Transverse colon (tissue), 3 donors: Measurements from ENCODE around the gene NADK.

Experiments used
- POLR2A ChIP-seq: fragments of 450-650 bp; IDR thresholded peaks from one replicate; pipeline ENCODE4 v1.6.1; 2016; ENCODE audit warnings: antibody characterized with exemption, mild to moderate bottlenecking, moderate library complexity
- TF ChIP-seq, protein P1 (sequence below), 5 experiments: fragments of 200-600 bp in 3 of 5; fragments of 450-650 bp in 2 of 5; sonication (generic) in 3 of 5; IDR thresholded peaks; 1 replicate in 2 of 5; 2 replicates in 3 of 5; pipeline ENCODE4 v1.5.1; 2016 to 2017; ENCODE audit warnings: antibody characterized with exemption in 5 of 5, inconsistent platforms in 3 of 5, mild to moderate bottlenecking in 2 of 5, moderate library complexity in 1 of 5

DNA sequence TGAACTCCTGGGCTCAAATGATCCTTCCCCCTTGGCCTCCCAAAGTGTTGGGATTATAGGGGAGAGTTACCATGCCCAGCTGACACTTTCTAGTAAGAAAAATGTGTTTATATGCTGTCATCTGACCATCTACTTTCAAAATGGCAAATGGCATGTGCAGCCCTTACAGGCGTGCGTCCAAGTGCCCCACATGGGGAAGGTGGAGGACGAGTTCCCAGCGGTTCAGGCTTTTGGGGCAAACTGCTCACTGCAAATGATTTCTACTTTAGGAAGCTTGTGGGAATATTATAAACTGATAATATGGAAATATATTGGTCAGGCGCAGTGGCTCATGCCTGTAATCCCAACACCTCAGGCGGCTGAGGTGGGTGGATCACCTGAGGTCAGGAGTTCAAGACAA lies 41.5 kb upstream of the NADK start:
- TF ChIP-seq, protein P1, sequence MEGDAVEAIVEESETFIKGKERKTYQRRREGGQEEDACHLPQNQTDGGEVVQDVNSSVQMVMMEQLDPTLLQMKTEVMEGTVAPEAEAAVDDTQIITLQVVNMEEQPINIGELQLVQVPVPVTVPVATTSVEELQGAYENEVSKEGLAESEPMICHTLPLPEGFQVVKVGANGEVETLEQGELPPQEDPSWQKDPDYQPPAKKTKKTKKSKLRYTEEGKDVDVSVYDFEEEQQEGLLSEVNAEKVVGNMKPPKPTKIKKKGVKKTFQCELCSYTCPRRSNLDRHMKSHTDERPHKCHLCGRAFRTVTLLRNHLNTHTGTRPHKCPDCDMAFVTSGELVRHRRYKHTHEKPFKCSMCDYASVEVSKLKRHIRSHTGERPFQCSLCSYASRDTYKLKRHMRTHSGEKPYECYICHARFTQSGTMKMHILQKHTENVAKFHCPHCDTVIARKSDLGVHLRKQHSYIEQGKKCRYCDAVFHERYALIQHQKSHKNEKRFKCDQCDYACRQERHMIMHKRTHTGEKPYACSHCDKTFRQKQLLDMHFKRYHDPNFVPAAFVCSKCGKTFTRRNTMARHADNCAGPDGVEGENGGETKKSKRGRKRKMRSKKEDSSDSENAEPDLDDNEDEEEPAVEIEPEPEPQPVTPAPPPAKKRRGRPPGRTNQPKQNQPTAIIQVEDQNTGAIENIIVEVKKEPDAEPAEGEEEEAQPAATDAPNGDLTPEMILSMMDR (IDR thresholded peaks at IDR 0.05), result no peak
- TF ChIP-seq POLR2A, result no peak
